Activated naive CD4-positive, alpha-beta T cell treated with anti-CD3 and anti-CD28 coated beads, Interleukin-2, amount 50 U/mL, for 16 hours (primary cell): ENCODE results near the gene NT5C1A.

Experiments used
- DNase-seq: peaks from one replicate; pipeline ENCODE4 v3.0.0-alpha.2; 2020

Gene NT5C1A

DNA sequence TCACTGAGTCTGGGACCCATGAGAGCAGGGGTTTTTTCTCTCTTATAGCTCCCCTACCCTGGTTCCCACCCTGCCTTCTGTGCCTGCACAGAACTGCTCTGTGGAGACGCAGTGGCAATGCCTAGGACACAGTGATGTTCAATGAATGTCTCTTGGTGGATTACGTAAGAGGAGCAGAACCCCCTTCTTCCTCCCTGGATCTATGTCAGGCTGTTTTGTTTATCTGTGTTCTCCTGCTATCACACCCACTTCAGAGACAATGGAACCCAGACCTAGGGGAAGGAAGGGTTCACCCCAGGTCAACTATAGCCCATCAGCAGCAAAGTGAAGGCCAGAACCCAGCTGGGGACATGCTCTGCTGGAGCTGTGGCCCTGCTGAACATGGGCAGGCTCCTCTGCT is 17.3 kb upstream of the NT5C1A start:
- no peak for DNase-seq

DNA sequence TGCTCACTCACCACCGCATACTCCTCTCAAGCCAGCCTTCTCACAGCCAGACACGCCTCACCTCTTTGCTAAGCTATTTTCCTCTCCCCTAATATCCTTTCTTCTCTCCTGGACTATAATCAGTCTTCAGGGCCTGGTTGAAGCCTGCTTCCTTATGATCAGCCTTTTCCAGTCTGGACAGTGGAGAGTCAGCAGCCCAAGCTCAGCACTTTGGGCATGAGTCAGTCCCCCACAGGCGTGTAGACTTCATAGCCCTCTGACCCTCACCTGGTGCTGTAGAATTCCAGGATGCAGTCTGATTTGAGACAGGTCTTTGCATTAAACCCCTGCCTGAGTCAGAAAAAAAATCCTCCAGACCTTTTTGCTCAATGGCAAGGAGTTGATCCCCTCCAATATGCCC is 16.8 kb upstream of the NT5C1A start:
- no peak for DNase-seq

DNA sequence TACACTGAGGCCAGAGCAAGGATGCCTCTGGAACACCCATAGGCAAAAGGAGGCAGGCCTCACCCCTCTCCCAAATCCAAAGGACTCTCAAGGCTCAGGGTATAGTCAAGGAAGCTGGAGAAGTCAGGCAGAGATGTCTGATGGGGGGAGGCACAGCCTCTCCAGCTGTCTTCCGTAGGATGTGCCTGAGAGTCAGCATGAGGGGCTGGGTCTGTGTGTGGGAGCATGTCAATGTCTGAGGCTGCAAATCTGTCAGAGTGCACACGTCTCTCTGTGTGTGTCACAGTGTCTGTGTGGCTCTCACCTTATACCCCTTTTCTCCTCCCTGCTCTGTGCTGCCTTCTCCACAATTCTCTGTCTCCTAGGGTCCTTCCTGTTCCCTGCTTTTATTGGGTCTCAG is 15.3 kb upstream of the NT5C1A start:
- DNase-seq: no peak

DNA sequence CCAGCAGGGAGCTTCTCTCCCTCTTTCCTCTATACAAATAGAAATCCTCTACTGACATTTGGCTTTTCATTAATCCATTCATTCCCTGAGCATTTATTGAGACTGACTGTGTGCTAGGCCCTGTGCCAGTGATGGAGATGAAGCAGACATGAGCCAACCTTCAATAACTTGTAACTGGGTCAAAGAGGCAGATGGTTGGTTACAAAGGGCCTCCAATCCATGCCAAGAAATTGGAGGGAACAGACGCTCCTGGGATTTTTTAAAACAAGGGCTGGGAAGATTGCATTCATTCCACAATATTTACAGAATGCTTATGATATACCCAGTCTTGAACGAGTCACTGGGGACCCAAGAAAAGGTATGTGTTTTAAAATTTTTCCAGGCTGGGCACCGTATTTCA is 13.2 kb upstream of the NT5C1A start:
- no peak for DNase-seq

DNA sequence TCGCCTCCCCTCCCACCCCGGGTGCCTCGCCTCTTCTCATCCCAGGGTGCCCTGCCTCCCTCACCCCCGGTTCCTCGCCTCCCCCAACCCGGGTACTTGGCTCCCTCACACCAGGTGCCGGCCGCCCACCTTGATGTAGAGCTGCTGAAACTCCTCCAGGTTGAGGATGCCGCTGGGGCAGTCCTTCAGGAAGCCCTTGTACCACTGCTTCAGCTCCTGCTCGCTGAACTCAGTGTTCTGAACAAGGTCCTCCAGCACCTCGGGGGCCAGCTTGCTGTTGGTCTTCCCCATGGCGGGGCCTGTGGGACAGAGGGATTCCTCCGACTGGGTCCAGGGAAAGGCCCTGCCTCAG is 12.4 kb upstream of the NT5C1A start:
- DNase-seq: no peak

DNA sequence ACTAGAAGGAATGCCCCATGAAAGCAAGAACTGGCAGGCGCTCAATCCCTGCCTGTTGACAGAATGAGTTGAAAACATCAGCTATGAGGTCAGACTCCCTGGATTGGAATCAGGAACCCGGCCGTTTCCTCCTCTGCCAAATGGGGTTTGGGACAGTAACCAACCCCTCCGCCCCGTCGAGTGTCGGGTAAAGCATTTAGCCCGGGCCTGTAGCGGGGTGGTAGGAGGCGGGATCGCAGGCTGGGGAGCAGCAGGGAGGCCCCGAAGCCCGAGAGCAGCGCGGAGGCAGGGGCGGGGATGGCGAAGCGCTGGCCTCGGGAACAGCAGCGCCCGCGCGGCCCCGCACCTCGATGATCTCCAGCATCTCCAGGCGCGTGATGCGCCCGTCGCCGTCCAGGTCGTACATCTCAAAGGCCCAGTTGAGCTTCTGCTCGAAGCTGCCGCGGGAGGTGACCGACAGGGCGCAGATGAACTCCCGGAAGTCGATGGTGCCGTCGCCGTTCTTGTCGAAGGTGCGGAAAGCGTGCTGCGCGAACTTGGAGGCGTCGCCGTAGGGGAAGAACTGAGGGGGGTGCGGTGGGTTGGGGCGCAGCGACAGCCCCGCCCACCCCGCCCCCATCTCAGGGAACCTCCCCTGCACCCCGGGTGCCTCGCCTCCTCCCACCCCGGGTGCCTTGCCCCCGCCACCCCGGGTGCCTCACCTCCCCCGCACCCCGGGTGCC is 11.8 kb upstream of the NT5C1A start:
- DNase-seq: peak; percentile 51

DNA sequence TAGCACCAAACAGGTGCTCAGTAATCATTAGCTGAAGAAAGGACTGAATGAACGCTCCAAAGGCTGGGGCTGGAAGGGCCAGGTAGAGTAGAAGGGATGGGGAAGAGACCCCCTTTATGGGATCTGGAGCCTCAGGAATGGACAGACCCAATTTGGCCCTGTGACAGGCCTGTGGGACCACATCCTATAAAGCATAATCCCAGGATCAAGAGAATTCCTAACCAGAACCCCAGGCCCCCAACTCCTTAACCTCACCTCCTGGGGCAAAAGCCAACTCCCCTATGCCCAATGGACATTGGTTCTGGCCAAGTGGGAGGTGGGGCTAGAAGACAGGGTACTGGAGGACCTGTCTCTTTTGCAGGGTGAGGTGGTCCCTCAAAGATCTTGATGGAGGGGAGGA is 10.1 kb upstream of the NT5C1A start:
- no peak for DNase-seq

DNA sequence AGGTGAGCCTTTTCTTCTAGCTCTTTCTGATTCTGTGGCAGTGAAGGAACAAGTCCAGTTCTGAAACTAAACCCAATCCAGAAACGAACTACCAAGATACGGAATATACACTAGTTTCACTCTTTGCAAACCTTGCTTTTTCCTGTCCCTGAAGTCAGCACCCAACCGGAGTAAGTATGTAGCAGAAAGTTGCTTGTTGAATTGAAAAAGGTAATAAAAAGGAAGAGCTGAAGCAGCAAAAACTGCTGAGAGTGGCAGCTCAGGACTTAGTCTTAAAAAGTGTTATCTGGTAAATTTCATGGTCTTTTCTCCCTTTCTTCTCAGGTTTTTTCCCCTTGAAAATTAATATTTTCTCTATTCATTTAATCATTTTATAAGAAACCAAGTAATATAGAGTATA is 9.4 kb upstream of the NT5C1A start:
- DNase-seq: no peak

DNA sequence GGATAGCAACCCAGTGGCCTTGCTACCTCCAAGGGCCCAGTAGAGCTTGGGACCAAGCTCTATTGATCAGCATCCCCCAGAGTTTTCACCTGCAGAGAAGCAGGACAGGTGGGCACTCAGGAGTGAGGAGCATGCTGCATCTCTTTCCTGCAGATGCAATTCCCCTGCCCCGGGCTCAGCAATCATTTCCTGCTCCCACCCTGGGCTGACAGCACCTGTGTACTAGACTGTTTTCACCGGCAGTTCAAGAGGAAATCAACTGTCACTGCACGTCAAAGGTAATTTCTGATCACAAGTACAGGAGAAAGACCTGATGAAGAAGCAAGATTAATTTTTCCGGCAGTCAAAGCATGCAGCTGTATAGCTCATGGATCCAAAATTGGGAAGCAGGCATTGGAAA is 8.8 kb upstream of the NT5C1A start:
- no peak for DNase-seq

DNA sequence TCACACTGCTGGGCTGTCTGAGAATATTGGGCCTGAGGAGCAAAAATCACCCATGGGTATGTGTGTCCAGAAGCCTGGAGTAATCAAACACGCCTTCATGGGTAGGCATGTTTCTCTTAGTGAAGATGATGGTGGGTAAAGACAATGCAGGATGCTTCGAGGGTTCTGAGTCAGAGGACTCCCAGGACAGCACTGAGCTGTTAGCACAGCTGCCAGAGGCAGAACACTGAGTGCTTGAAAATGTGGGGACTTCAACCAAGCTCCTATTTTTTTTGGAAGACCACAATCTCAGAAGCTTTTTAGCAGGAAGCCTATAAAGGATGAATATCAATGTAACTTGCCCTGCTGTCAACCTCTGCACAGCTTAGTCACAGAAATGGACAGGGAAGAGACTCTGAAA is 7.9 kb upstream of the NT5C1A start:
- no peak for DNase-seq

DNA sequence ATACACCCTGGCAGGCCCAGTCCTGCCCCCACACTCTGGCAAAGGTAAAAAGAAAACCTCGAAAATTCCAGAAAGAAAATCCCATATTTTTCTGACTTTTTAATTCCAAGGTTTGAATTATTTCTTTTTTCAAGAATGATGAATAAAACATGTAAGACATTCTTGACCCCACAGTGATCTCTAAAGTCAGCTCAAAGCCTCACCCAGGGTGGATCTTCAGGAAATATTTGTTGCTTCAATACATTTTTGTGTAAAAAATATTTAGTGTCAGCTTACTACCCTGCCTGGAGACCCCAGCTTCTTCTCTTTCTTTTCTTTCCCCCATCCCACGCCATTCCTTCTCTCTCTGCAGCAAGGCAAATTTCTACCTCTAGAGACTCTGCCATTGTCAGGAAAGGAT is 7.0 kb upstream of the NT5C1A start:
- DNase-seq: no peak

DNA sequence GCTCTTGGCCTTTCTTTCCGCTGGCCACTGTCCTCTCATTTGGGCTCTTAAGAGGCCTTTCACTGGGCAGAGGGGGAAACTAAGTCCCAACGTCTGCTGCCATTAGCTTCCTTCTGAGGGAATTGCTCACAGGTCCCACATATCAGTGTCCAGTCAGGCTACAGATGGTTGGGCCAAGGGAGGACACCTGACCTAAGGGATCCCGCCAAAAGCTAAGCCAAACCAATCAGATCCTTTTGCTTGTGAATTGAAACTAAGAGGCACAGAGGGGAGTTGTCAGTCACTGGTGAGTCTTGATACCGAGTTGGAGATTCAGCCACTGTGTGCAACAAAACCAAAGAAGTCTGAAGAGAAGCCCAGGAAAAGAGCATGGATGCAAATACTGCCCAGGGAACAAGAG is 5.7 kb upstream of the NT5C1A start:
- no peak for DNase-seq

DNA sequence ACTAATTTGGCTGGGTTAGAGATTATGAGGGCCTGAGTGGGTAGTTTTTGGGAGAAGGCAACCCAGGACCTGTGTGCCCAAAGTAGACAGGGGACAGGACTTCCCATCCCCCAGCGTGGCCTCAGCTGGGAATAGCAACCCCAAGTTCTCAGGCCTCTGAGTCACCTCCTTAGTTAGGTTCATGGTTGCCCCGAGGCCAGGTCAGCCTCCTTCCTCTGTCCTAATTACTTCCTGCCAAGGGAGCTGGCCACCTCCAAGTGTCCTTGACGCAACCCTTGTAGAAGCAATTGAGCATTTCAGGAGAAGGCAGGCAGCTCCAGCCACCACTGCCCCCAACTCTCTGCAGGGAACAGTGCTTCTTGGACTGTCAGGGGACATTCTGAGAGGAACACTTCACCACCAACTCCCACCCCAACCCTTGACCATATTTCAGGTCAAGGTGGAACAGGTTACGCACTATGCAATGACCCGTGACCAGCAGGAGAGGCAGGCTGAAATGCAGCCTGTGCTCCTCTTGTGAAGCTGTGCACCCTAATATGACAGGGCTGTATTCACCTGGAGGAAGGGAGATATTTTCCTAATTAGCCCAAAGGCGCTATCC is 5.1 kb upstream of the NT5C1A start:
- no peak for DNase-seq

DNA sequence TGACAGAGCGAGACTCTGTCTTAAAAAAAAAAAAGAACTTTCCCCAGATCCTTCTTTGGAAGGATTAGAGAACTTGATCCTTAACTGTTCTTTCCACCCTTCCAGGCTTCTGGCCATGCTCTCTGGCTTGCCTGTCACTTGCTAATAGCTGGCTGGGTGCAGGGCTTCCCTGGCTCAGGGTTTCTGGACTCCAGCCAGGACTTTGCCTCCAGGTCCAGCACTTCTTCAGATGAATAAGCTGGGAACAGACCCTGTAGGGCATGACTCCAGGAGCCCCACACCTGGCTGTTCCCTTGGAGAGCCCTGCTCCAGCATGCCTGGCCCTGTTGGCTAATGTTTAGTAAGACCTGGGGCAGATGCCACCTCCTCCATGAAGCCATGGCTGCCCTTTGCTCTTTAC is 3.3 kb upstream of the NT5C1A start:
- no peak for DNase-seq

DNA sequence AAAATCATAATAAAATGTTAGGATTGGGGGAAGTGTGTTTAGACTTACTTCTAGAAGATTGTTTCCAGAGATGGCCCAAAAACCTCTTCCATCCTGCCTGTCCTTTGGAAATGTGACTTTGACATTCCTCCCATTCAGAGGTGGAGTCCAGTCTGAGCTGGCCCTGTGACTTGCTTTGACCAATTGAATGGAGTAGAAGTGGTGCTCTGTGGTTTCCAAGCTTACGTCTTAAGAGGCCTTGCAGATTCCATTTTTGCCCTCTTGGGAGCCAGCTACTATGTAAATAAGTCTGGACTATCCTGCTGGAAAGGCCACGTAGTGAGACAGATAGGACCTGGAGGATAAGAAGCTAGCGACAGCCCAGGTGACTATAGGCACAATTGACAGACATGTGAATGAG is 1.3 kb upstream of the NT5C1A start:
- no peak for DNase-seq

DNA sequence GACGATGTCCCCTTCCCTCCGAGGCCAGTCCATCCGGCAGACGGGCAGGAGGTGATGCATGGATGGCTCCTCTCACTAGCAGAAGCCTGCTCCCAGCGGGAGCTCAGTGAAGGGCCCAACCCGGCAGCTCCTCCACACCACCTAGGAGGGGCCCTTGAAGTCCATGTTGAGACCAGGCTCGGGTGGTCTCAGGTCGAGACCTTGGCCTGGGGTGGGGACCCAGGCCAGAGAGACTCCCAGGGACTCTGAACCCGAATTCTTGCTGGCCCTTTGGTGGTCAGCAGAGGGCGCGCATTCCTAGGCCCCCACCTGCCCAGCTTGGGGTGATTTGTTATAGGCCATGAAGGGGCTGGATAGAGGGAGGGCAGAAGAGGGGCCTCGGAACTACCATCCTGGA is 642 bp upstream of the NT5C1A start:
- DNase-seq: no peak

DNA sequence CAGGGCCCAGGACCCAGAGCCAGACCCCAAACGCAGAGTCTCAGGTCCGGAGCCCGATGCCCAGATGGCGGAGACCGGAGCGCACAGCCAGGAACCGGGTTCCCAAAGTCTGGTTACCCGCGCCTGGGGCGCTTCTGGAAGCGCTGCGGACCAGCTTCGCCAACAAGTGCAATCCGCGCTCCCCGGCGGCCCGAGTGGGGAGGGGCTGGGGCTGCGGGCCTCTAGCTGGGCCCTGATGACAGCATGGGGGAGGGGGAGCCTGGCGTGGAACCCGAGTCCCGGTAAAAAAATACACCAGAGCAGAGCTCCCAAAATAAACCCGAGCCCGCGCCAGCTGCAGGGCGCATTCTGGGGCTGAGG is 494 bp downstream of the NT5C1A start:
- DNase-seq: peak; percentile 21

DNA sequence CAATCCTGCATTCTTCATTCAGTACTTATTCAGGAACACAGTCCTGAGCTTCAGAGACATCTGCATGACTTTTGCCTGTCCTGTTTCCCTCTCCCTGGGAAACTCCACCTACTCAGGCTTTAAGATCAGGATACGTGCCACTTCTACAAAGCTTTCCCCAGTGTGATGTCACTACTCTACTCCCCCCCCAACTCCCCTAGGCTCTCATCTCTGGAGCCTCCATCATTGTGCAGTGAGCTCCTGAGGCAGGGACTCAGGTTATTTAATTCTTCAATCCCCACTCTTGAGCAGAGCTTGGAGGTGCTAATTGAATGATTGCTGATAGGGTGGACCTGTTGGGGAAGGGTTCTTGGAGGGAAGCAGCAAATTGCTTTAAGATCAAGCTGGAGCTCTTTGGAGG is 1.2 kb downstream of the NT5C1A start:
- DNase-seq: no peak

DNA sequence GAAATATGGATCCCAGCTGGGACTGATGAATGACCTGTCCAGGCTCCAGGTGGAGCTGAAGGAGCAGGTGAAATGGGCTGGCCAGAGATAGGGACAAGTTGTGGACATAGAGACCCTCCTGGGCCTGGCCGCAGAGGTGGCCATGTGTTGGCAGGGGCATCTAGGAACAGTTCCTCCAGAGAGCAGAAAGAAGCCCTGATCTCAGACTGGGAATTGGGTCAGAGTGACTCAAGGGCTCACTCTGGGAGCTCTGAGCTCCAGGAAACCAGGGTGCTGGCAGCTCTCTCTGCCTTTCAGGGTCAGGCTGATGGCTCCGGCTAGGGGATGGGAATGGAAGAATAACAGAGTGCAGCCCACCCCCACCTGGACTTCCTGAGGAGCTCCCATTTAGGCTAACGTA is 3.0 kb downstream of the NT5C1A start:
- no peak for DNase-seq

DNA sequence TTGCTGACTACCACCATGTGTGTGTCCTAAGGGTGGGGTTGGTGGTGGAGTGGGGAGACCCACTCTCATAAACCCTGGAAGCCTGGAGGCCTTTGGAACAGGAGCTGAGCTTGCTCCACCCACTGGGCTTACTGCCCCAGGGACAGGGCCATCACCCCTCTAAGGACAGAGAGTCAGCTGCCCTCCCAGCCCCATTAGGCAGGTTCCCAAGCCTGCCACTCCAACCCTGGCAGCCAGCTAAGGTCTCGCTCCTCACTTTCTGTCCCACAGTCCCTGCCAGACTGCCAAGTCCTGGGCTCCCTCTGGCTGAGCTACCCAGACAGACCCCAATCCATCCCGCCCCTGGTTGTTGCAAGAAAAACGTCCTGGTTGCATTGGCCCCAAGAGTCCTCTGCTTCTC is 3.8 kb downstream of the NT5C1A start:
- no peak for DNase-seq

DNA sequence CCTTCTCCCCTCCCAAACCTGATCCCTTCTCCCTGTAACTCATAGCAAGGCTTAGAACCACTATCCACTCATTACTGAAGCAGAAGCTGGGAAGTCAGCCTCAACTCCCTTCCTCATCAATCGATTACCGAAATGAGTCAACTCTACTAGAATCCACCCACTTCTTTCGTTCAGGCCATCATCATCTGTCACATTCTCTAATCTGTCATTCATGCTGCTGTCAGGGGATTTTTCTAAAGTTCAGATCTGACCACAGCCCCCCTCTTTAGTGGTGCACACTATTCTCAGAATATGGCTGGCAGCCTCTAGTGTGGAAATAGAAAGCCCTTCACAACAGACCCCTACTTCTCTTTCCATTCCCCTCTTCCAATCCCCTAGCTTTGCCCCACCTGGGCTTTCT is 5.1 kb downstream of the NT5C1A start:
- peak; percentile 34 for DNase-seq

DNA sequence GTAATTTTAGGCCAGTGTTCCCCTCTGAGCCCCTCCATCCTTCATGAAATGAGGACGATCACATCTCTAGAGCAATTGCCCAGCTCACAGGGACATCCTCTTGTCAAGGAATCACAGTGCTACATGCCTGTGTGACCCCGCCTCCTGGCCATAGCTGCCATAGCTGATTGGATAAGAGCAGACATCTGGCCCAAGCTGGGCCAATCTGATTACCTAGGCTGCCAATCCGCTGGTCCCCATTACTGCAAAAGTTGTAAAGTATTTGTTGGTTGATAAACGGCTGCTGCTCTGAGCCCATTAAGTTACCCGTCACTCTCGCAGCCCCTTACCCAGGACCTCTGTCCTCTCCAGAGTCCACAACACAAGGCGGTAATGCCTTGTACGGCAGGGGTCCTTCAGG is 8.3 kb downstream of the NT5C1A start:
- DNase-seq: no peak

DNA sequence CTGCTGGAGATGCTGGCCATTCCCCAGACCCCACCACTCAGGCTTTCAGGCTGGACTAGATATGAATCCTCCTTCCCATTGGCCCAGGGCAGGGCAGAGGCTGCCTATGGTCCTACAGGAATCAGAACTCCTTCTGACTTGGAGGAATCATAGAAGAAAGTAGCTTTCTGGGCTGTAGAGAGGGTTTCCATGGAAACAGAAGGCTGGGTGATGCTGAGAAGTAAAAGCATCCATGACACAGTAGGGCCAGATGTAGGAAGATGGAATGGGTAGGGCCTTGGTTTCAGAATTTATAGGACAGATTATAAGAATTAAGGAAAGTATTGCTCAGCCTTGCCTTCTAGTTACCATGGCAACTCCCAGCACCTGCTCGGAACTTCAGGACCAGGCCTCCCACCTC is 9.0 kb downstream of the NT5C1A start:
- no peak for DNase-seq

DNA sequence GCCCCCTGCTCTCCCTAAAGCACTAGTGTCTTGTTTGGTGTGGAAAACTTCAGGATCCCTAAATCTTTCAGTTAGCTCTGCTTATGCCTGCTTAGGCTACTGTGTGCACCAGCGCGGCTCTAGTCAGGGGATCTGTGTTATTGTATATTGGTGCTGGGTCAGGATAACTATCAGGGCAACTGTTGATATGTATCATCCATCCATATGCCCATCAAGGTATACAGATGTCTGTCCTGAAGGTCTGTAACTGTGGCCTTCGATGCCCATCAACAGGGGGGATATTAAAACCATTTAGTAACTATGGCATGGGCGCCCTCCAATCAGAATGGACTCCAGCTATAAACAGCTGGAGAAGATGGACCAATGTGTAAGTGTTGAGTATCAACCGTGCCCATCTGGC is 12.4 kb downstream of the NT5C1A start:
- DNase-seq: no peak

DNA sequence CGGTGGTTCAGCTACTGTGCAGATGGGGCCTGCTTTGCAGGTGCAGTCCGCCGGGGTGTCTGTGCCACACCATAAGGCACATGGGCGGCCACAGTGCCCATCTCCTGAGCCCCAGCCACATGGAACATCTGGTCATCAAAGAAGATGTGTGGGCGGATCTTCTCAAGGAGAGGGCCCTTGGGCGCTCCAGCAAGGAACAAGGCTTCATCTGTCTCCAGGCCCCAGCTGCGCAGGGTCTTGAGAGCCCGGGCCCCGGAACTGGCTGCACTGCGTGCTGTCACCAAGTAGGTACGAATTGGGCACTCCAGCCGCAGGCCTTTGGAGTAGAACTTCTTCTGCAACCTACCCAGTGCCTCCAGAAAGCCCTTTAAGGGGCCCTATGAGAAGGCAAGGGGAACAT is 12.8 kb downstream of the NT5C1A start:
- DNase-seq: no peak
